Measurements from ENCODE around the gene ECEL1.

The ECEL1 gene

GRCh38 chr2:232522623-232523401 is 35.2 kb upstream of the ECEL1 start:
- no peak for DNase-seq

GRCh38 chr2:232521959-232522622 is 34.5 kb upstream of the ECEL1 start:
- no peak for DNase-seq

DNA sequence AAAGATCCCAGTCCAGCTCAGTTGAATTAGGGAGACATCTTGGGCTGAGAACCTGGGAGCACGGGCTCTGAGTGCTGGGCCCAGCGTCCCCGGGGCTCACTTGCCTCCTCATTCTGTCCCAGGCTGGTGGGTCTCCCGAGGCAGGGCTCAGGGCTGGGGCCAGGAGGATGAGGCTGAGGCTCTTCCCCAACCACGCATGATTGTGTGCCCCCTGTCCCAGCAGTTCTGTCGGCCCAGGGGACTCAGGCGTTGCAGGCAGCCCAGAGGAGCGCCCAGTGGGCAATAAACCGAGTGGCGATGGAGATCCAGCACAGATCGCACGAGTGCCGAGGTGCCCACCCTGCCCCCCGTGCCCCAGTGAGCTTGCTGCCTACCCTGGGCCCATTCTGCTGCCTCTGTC is 33.5 kb upstream of the ECEL1 start:
- DNase-seq = no peak

DNA sequence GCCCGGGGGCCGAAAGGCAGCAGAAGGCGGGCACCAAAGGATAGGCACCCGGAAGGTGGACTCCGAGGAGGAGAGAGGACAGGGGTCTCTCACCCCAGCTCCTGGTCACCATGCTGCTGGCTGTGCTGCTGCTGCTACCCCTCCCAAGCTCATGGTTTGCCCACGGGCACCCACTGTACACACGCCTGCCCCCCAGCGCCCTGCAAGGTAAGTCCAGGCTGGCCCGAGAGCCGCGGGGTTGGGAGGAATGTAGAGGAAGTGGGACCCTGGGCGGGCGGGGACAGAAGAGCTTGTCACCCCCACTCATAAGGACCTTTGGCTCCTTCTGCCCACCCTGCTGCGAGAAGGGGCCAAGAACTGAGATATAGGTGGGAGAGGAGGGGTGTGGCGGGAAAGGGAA is 32.9 kb upstream of the ECEL1 start:
- DNase-seq = no peak

GRCh38 chr2:232519581-232520438 is 32.2 kb upstream of the ECEL1 start, which contains the start of gene PRSS56:
Gene PRSS56, plus strand, starts transcription at chr2:232520388. Its CDS starts 211 bp downstream, at chr2:232520599.
- DNase-seq = no peak

GRCh38 chr2:232518844-232519243 is 31.2 kb upstream of the ECEL1 start:
- no peak for DNase-seq

GRCh38 chr2:232516551-232516950 is 28.9 kb upstream of the ECEL1 start:
- DNase-seq = no peak

GRCh38 chr2:232515639-232516038 is 28.0 kb upstream of the ECEL1 start:
- DNase-seq = no peak

DNA sequence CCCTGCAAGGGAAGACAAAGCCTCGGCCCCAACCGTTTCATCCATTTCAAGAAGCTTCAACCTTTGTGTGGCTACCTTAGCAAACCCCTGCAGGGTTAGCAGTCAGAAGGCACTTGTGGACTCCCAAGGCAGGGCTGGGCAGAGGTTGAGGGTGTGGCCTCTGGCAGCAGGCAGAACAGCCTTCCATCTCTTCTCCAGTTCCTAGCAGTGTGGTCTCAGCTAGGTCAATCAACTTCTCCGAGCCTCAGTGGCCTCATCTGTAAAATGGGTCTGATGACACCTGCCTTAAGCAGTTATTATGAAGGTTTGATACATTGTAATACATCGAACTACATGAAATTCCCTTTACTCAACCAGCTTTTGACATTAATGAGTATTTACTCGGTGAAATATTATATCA is 25.7 kb upstream of the ECEL1 start:
- DNase-seq = no peak

- DNase-seq = no peak
Observed at GRCh38 chr2:232512602-232513001, 25.0 kb upstream of the ECEL1 start.

DNA sequence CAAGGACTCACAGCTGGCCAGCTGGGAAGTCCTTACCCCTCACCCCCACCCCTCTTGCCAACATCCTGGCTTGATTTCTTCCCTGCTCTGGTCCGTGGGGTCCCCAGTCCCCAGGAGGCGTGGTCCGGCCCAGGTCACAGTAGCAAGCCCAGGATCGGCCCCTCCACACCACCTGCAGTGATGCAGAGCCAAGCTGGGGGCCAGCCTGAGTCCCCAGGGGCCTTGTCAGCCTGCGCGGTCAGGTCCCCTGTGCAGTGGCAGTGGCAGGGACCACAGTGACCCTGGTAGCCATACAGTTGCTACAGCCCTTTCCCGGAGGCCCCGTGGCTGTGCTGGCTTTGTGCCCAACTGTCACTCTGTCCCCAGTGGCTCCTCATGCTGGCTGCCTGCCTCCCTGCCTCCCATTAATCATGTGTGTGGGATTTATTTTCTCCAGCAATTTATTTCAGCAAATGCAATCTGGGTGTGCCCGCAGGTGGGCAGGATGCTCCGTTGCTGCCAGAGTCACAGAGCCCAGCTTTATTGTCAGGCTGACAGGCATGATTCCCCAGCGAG is 23.8 kb upstream of the ECEL1 start:
- no peak for DNase-seq

GRCh38 chr2:232508251-232508650 is 20.6 kb upstream of the ECEL1 start:
- DNase-seq = no peak

DNA sequence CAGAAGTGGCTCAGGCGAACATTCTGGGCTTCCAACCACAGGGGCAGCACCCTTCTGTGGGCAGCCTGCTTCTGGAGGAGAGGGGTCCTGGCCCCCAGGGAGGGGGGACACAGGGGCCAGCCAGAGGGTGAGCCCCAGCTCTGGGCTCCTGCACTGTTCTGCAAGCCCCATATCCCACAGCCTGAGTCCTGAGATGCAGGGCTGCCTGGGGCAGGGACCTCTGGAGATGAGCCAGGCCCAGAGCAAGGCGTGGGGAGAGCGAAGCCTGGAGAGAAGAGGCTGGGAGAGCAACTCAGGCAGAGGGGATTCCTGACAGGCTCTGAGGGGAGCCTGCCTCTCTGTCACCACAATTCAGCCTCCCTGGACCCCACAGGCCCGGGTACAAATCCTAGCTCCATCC is 19.1 kb upstream of the ECEL1 start:
- no peak for DNase-seq

GRCh38 chr2:232505856-232506255 is 18.2 kb upstream of the ECEL1 start:
- DNase-seq = no peak

GRCh38 chr2:232504438-232504837 is 16.8 kb upstream of the ECEL1 start:
- no peak for DNase-seq

- no peak for DNase-seq
Observed at GRCh38 chr2:232503809-232504323, 16.2 kb upstream of the ECEL1 start.

DNA sequence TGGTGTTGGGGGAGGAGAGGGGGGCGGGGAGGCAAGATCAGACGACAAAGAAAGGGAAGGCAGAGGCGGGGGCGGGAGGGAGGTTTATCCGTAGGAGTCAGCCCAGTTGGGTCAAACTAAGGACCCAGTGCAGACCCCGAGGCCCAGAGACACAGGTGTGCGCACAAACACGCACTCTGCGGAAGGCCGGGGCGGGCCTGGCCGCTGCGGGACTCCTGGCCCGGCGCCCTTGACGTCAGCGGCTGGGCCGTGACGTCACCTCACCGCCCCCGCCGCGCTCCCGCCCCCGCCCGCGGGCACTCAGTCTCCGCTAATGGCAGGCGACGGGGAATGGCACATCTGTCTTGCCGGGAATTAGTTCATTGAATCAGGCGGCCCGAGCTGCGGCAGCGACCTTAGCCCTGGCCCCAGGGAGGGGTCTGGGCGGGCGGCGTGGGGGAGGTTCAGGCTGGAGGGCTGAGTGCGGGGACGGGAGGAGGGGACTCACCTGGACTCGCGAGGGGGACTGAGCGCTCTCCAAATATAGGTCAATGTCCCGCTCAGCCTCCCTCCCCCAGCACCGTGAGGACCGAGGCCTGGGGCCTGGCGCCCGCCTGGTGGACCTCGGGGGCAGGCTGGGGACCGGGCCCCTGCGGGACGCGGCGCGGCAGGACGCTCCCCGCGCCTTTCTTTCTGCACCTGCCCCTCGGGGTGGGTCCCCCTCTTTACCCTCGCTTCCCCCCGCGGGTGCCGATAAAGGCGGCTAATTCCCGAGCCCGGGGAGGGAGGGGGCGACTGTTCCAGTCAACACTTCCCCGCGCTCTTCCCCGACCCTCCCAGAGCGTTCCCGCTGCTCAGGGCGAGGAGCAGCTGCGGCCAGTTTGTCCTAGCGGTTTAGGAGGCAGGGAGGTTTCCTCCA is 15.5 kb upstream of the ECEL1 start:
- DNase-seq = no peak

- DNase-seq = no peak
Observed at GRCh38 chr2:232502511-232502910, 14.9 kb upstream of the ECEL1 start.

GRCh38 chr2:232501794-232502390 is 14.3 kb upstream of the ECEL1 start:
- no peak for DNase-seq

DNA sequence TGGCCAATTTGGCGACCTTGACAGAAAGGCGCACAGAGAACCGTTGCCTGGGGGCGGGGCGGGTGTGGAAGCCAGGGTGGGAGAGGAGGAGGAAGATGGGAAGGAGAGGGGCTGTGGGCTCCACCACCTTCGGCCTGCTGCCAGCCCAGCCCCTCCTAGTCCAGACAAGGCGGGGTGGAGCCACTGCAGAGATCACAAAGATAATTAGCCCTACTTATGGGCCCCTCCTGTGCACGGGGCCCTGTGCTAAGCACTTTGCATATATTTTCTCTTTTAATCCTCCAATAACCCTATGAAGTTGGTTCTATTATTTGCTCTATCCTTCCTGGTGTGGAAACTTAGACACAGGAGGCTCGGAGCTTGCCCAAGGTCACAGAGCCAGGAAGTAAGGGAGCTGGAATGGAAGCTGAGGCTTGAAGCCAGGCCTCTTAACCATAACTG is 13.7 kb upstream of the ECEL1 start:
- no peak for DNase-seq

DNA sequence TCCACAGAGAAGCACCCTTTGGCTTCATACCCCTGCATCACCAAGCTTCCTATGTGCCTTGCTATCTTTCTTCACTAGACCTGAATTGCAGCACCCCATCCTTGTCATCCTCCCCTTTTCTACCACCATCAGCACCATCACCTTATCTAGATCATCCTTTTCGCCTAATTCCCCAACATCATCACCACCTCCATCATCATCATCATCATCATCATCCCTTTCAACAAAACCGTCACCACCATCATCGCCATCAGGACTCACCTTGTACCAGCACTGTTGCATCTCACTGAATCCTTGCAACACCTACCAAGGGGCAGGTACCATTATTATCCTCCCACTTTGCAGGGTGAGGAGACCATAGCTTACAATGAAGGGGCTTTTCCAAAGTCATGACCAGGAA is 10.8 kb upstream of the ECEL1 start:
- DNase-seq = no peak
